Placental pericyte (primary cell): Measurements from ENCODE around the gene LMNA. TPM values are rescaled to one million over a fixed set of nuclear protein-coding genes. Genes with fewer than 3 reads are reported as not detected.

Experiments
- total RNA-seq: library from RNA; depleted of rRNA; stranded (reverse); fragments of >200 nt; gene quantifications from 2 replicates; pipeline ENCODE4 v1.2.3, GENCODE V29; 2012

LMNA gene
- 571 and 1,162 TPM in 2 replicates for total RNA-seq

GRCh38 chr1:156114101-156114918, at the start of gene LMNA:
Gene LMNA, plus strand, starts transcription at chr1:156114711. Its CDS starts 208 bp downstream, at chr1:156114919.

GRCh38 chr1:156082309-156083091, 32.0 kb upstream of the LMNA start, which contains the start of gene MEX3A:
Gene MEX3A, minus strand, starts transcription at chr1:156082465. Its CDS starts 467 bp downstream, at chr1:156081998.

GRCh38 chr1:156153362-156153761, 38.9 kb downstream of the LMNA start, which contains the start of gene SEMA4A:
Gene SEMA4A, plus strand, starts transcription at chr1:156153585. Its CDS starts 994 bp downstream, at chr1:156154579.

Other genes with a start within 250 kb of the LMNA start
- gene RIT1, start 203.4 kb upstream of the LMNA start, total RNA-seq, result 33.9 and 36.2 TPM in 2 replicates
- 26.3 and 43.5 TPM in 2 replicates for gene KHDC4, start 180.3 kb upstream of the LMNA start, total RNA-seq
- not detected in 2 replicates for gene RXFP4, start 173.1 kb upstream of the LMNA start, total RNA-seq
- 127 and 243 TPM in 2 replicates for gene ARHGEF2, start 136.2 kb upstream of the LMNA start, total RNA-seq
- 525 and 1,330 TPM in 2 replicates for gene SSR2, start 93.8 kb upstream of the LMNA start, total RNA-seq
- gene UBQLN4, start 60.9 kb upstream of the LMNA start, total RNA-seq, result 18.4 and 27.2 TPM in 2 replicates
- 23.4 and 35.2 TPM in 2 replicates for gene LAMTOR2, start 59.9 kb upstream of the LMNA start, total RNA-seq
- gene RAB25, start 53.6 kb upstream of the LMNA start, total RNA-seq, result not detected in 2 replicates
- 0.22 and 2.3 TPM in 2 replicates for gene MEX3A, start 32.2 kb upstream of the LMNA start, total RNA-seq
- 0.43 and 0.44 TPM in 2 replicates for gene SEMA4A, start 38.9 kb downstream of the LMNA start, total RNA-seq
- gene SLC25A44, start 79.4 kb downstream of the LMNA start, total RNA-seq, result 17.3 and 18.6 TPM in 2 replicates
- gene PMF1, start 98.3 kb downstream of the LMNA start, total RNA-seq, result 36.5 and 39.2 TPM in 2 replicates
- 0.57 TPM in 1 of 2 replicates, not detected in the other for gene BGLAP, start 127.5 kb downstream of the LMNA start, total RNA-seq
- gene PAQR6, start 133.3 kb downstream of the LMNA start, total RNA-seq, result 0.29 and 0.44 TPM in 2 replicates
- gene SMG5, start 168.1 kb downstream of the LMNA start, total RNA-seq, result 66.7 and 80.2 TPM in 2 replicates
- 1.4 and 1.8 TPM in 2 replicates for gene TMEM79, start 169.6 kb downstream of the LMNA start, total RNA-seq
- 55.1 and 111 TPM in 2 replicates for gene GLMP, start 181.0 kb downstream of the LMNA start, total RNA-seq
- 0.29 TPM in 1 of 2 replicates, not detected in the other for gene VHLL, start 184.6 kb downstream of the LMNA start, total RNA-seq
- 235 and 416 TPM in 2 replicates for gene CCT3, start 223.6 kb downstream of the LMNA start, total RNA-seq
- gene TSACC, start 223.8 kb downstream of the LMNA start, total RNA-seq, result not detected in 2 replicates